ENCODE results near the gene MRPL1.

The MRPL1 gene

GRCh38 chr4:77845400-77845799, 17.2 kb upstream of the MRPL1 start:
- DNase-seq (ENCODE audit: low read depth, low spot score) = no peak
- CTCF ChIA-PET = interaction anchor here (1.5 kb wide), 1 partner anchor 17 kb away, joined by 4 read pairs; the partner anchor contains the start of gene MRPL1
- TF ChIP-seq, protein P1, sequence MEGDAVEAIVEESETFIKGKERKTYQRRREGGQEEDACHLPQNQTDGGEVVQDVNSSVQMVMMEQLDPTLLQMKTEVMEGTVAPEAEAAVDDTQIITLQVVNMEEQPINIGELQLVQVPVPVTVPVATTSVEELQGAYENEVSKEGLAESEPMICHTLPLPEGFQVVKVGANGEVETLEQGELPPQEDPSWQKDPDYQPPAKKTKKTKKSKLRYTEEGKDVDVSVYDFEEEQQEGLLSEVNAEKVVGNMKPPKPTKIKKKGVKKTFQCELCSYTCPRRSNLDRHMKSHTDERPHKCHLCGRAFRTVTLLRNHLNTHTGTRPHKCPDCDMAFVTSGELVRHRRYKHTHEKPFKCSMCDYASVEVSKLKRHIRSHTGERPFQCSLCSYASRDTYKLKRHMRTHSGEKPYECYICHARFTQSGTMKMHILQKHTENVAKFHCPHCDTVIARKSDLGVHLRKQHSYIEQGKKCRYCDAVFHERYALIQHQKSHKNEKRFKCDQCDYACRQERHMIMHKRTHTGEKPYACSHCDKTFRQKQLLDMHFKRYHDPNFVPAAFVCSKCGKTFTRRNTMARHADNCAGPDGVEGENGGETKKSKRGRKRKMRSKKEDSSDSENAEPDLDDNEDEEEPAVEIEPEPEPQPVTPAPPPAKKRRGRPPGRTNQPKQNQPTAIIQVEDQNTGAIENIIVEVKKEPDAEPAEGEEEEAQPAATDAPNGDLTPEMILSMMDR (IDR thresholded peaks at IDR 0.05; ENCODE audit: insufficient read depth, low read length, missing control alignments) = no peak
- H3K4me3 ChIP-seq (ENCODE audit: low read depth, low read length) = no peak overlapping the region
- POLR2A ChIA-PET = interaction anchor here (0.8 to 1.0 kb wide), 2 partner anchors 17 to 28 kb away, joined by 3 read pairs; partner anchors contain the start of gene MRPL1

GRCh38 chr4:77845929-77846328, 16.7 kb upstream of the MRPL1 start:
- CTCF ChIA-PET = interaction anchor here (1.5 kb wide), 1 partner anchor 16 kb away, joined by 4 read pairs; the partner anchor contains the start of gene MRPL1
- TF ChIP-seq, protein P1 (IDR thresholded peaks at IDR 0.05; ENCODE audit: insufficient read depth, low read length, missing control alignments) = no peak

DNA sequence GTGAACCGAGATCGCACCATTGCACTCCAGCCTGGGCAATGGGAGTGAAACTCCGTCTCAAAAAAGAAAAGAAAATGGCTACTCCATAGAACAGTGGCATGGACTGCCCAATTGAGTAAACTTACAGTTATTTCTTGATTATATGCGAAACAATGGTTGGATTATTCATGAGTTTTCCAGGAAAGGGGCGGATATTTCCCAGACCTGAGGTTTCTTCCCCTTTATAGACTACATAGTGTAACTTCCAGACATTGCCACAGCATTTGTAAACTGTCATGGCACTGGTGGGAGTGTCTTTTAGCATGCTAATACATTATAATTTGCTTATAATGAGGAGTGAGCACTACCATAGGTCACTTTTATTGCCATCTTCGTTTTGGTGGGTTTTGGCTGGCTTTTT, 14.1 kb upstream of the MRPL1 start:
- POLR2A ChIA-PET = no interaction called here
- no peak overlapping the region for H3K4me3 ChIP-seq (ENCODE audit: low read depth, low read length)
- CTCF ChIA-PET = no interaction called here
- DNase-seq (ENCODE audit: low read depth, low spot score) = no peak
- TF ChIP-seq, protein P1 (IDR thresholded peaks at IDR 0.05; ENCODE audit: insufficient read depth, low read length, missing control alignments) = no peak

More at GRCh38 chr4:77845929-77846328, 16.7 kb upstream of the MRPL1 start:
- no peak for DNase-seq (ENCODE audit: low read depth, low spot score)
- POLR2A ChIA-PET = interaction anchor here (1.0 kb wide), 1 partner anchor 28 kb away, joined by 3 read pairs; no protein-coding TSS in a partner anchor
- H3K4me3 ChIP-seq (ENCODE audit: low read depth, low read length) = no peak overlapping the region

GRCh38 chr4:77849278-77849965, 13.2 kb upstream of the MRPL1 start:
- POLR2A ChIA-PET = no interaction called here
- DNase-seq (ENCODE audit: low read depth, low spot score) = no peak
- TF ChIP-seq, protein P1 (IDR thresholded peaks at IDR 0.05; ENCODE audit: insufficient read depth, low read length, missing control alignments) = no peak
- CTCF ChIA-PET = no interaction called here
- H3K4me3 ChIP-seq (ENCODE audit: low read depth, low read length) = no peak overlapping the region

GRCh38 chr4:77852892-77853495, 9.6 kb upstream of the MRPL1 start:
- CTCF ChIA-PET = no interaction called here

More at GRCh38 chr4:77852892-77853495, 9.6 kb upstream of the MRPL1 start:
- H3K4me3 ChIP-seq (ENCODE audit: low read depth, low read length) = no peak overlapping the region
- POLR2A ChIA-PET = no interaction called here
- DNase-seq (ENCODE audit: low read depth, low spot score) = no peak
- TF ChIP-seq, protein P1 (IDR thresholded peaks at IDR 0.05; ENCODE audit: insufficient read depth, low read length, missing control alignments) = no peak

Data from AG04449 (cell line).